ENCODE measurements around the gene ZMYND10.

DNA sequence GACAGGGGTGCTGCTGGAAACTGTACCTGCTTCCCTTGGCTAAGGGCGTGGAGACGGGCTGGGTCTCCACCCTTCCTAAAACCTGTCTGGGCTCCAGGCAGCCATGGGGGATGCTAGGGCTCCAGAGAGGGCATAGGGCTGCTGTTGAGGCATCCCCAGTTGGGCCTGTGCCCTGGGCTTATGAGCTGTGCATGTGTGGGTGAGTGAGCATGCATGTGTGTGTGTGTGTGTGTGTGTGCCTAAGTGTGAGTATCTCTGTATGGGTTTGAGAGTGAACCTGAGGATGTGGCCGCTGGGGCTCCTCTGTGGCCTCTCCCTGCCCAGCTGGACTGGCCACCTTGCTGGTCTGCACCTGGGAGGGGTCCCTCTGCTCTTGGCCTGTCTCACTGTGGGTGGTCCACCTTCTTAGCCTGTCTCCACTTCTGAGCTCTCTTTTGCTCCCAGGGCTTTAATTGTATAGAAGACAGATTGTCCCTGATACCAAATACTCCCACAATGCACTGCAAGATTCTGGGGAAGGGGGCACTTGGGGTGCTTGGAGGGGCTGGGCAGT lies 25.7 kb upstream of the ZMYND10 start:
- TF ChIP-seq POLR2A (IDR thresholded peaks at IDR 0.05; ENCODE audit: low read length) (no peak), GATA1 (IDR thresholded peaks at IDR 0.05; ENCODE audit: low read depth, low read length) (no peak)
